GM19035 (cell line): ENCODE results near the gene HTRA1.

Experiments used
- ATAC-seq: cut with Tn5 transposase; IDR thresholded peaks from one replicate; pipeline ENCODE4 v1.9.1; 2021; ENCODE audit not compliant: unreplicated experiment

The HTRA1 gene

GRCh38 chr10:122514045-122514840 lies 52.9 kb downstream of the HTRA1 start:
- no peak for ATAC-seq

- no peak for ATAC-seq
Observed at GRCh38 chr10:122515022-122515424, 53.7 kb downstream of the HTRA1 start.

GRCh38 chr10:122515588-122516231 lies 54.4 kb downstream of the HTRA1 start:
- peak; percentile 63 for ATAC-seq

GRCh38 chr10:122516734-122517133 lies 55.4 kb downstream of the HTRA1 start:
- ATAC-seq: no peak

- no peak for ATAC-seq
Observed at GRCh38 chr10:122519144-122519543, 57.8 kb downstream of the HTRA1 start.

- ATAC-seq: no peak
Observed at GRCh38 chr10:122519873-122520272, 58.5 kb downstream of the HTRA1 start.

GRCh38 chr10:122521011-122521410 lies 59.7 kb downstream of the HTRA1 start:
- no peak for ATAC-seq

- ATAC-seq: no peak
Observed at GRCh38 chr10:122524811-122525210, 63.5 kb downstream of the HTRA1 start.

- ATAC-seq: no peak
Observed at GRCh38 chr10:122525788-122526187, 64.4 kb downstream of the HTRA1 start.

- ATAC-seq: no peak
Observed at GRCh38 chr10:122526892-122527291, 65.5 kb downstream of the HTRA1 start.

GRCh38 chr10:122530177-122530576 lies 68.8 kb downstream of the HTRA1 start:
- ATAC-seq: no peak

GRCh38 chr10:122531261-122531660 lies 69.9 kb downstream of the HTRA1 start:
- no peak for ATAC-seq

GRCh38 chr10:122531939-122532338 lies 70.6 kb downstream of the HTRA1 start:
- no peak for ATAC-seq

- no peak for ATAC-seq
Observed at GRCh38 chr10:122532601-122533296, 71.4 kb downstream of the HTRA1 start.

GRCh38 chr10:122537545-122537944 lies 76.2 kb downstream of the HTRA1 start:
- no peak for ATAC-seq

- ATAC-seq: no peak
Observed at GRCh38 chr10:122541541-122542002, 80.2 kb downstream of the HTRA1 start.

GRCh38 chr10:122543676-122544445 lies 82.5 kb downstream of the HTRA1 start:
- no peak for ATAC-seq

- no peak for ATAC-seq
Observed at GRCh38 chr10:122544493-122544892, 83.1 kb downstream of the HTRA1 start.

- no peak for ATAC-seq
Observed at GRCh38 chr10:122546242-122546641, 84.9 kb downstream of the HTRA1 start.

GRCh38 chr10:122548407-122549085 lies 87.2 kb downstream of the HTRA1 start:
- no peak for ATAC-seq
